MCF 10A (cell line): ENCODE results near the gene PPP5C. TPM values are rescaled to one million over a fixed set of nuclear protein-coding genes. Genes with fewer than 3 reads are reported as not detected.

ENCODE experiments used
- BruUV-seq: library from RNA; stranded (reverse); fragments of 400-500 nt; replicated peaks from 2 replicates; lab custom pipeline; 2021; lab: Mats Ljungman, UMichigan
- CTCF ChIA-PET: fragments of 300-600 bp; sonication (Branson Sonifier 250); formaldehyde crosslinking; extraction: SDS; loops from one replicate; lab custom pipeline; 2021; ENCODE audit warnings: antibody characterized with exemption, inconsistent platforms; lab: Yijun Ruan, JAX
- POLR2A ChIA-PET: fragments of 300-600, 350-650 bp; sonication (Branson Sonifier 250); formaldehyde crosslinking; extraction: SDS; loops from one replicate; lab custom pipeline; 2020; ENCODE audit warnings: antibody characterized with exemption, inconsistent platforms; lab: Yijun Ruan, JAX
- DNase-seq: peaks from one replicate; pipeline ENCODE4 v3.0.0-alpha.2; 2018; ENCODE audit not compliant: unreplicated experiment
- H3K27ac Mint-ChIP-seq: one replicate; pipeline ENCODE4 v1.8.0; 2022; ENCODE audit warnings: mild to moderate bottlenecking, low read depth, mixed read lengths; ENCODE audit not compliant: unreplicated experiment
- H3K27me3 Mint-ChIP-seq: one replicate; pipeline ENCODE4 v1.8.0; 2022; ENCODE audit warnings: mixed read lengths; ENCODE audit not compliant: insufficient read depth, unreplicated experiment
- H3K36me3 Mint-ChIP-seq: one replicate; pipeline ENCODE4 v1.8.0; 2022; ENCODE audit warnings: mild to moderate bottlenecking, moderate library complexity, mixed read lengths; ENCODE audit not compliant: insufficient read depth, unreplicated experiment
- H3K4me1 Mint-ChIP-seq: one replicate; pipeline ENCODE4 v1.8.0; 2022; ENCODE audit warnings: mixed read lengths; ENCODE audit not compliant: insufficient read depth, unreplicated experiment
- H3K4me3 Mint-ChIP-seq: one replicate; pipeline ENCODE4 v1.8.0; 2022; ENCODE audit warnings: mild to moderate bottlenecking, moderate library complexity, mixed read lengths; ENCODE audit not compliant: unreplicated experiment
- H3K9me3 Mint-ChIP-seq: one replicate; pipeline ENCODE4 v1.8.0; 2022; ENCODE audit warnings: mixed read lengths; ENCODE audit not compliant: unreplicated experiment
- intact Hi-C: fragments of 100-400 bp; cut with micrococcal nuclease; formaldehyde crosslinking; loops from 2 replicates; pipeline ENCODE4 v1.14.1; 2022
- total RNA-seq: library from RNA; stranded (reverse); gene quantifications from 2 replicates; pipeline ENCODE4 v1.2.3, GENCODE V29; 2022
- TF ChIP-seq, protein P1 (sequence below): fragments of 200-600 bp; IDR thresholded peaks from one replicate; pipeline ENCODE4 v1.8.0; 2022; ENCODE audit warnings: antibody characterized with exemption, mild to moderate bottlenecking; ENCODE audit not compliant: unreplicated experiment

Gene PPP5C
- total RNA-seq, 1 experiment from 2014 or later = 81.5 TPM

DNA sequence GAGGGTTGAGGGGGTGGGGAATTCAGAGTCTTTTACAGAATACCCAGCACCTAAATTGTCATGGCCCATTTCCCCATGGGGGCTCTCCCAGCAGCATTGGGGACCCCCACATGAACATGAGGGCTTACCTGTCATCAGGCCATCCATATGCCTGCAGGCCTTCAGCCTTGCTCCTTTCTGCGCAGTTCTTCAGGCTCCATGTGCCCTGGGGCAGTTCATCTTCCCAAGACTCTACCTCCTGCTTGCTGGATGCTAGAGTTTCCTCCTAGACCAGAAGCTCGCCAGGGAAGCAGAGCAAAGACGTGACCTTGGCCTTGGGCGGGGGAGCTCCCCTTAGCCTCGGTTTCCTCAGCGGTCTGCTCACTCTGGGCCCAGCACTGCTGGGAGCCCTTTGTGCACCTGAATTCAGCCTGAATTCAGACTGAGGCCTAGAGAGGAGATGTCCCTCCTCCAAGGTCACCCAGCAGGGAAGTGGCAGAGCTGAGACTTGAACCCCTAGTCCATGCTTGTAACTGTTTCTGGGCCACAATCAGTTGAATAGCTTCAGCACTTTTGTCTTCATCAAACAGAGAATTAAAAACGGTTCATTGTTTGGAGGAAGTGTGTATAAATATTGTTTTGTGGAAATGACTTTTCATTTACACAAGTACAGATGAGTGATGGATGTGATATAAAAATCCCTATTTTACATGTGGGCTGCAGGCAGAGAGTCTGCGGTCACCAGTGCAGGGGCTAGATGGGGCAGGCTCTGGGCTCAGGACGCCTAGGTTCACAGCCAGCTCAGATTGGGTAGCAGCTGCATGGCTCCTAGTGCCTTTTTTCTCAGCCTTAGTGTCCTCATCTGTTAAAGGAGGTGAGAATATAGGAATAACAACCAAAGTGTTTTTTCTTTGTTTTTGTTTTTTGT is 9.5 kb downstream of the PPP5C start:
- Mint-ChIP-seq H3K27ac (peak overlapping the region; percentile 23), H3K36me3 (peaks cover 90% of the 10 kb centered on the region), H3K9me3 (no peaks in the 10 kb centered on the region)

DNA sequence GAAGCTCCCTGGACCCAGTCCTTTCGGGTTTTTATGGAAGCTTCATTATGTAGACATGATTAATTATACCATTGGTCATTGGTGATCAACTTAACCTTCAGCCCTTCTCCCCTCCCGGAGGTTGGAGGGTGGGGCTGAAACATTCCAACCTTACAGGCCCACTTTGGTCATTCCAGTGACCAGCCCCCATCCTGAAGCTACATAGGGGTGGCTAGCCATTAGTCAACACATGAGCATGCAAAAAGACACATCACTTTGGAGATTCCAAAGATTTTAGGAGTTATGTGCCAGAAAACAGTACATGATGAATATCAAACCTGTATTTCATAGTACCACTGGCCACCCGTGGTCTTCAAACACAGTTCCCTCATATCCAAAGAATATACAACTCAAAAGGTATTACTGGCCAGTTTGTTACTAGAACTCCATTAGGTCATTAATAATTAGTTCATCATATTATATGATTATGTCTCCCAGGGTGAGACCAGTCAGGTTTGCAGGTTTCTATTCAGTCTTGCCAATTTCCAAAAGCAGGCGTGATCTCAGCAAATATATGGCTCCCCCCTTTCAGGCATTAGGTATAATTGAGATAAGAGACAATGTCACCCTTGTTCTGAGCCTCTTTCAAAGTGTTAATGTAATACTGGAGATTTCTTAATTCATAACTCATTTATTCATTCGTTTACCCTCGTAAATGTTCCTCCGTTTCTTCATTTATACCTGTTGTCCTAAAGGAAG is 11.1 kb downstream of the PPP5C start:
- BruUV-seq = no TSS peak
- Mint-ChIP-seq H3K36me3 (peaks cover 81% of the 10 kb centered on the region), H3K4me1 (peaks cover 7% of the 10 kb centered on the region), H3K27ac (no peak overlapping the region), H3K27me3 (no peaks in the 10 kb centered on the region), H3K4me3 (no peak overlapping the region), H3K9me3 (no peaks in the 10 kb centered on the region)
- POLR2A ChIA-PET = interaction anchor here (0.6 to 2.2 kb wide), 3 partner anchors 10 to 89 kb away, joined by 3 to 6 read pairs (median 4); no protein-coding TSS in a partner anchor
- DNase-seq = no peak
- CTCF ChIA-PET = interaction anchor here (1.0 to 1.2 kb wide), 2 partner anchors 10 to 38 kb away, joined by 3 read pairs; no protein-coding TSS in a partner anchor
- intact Hi-C loops = no loop called here
- TF ChIP-seq, protein P1, sequence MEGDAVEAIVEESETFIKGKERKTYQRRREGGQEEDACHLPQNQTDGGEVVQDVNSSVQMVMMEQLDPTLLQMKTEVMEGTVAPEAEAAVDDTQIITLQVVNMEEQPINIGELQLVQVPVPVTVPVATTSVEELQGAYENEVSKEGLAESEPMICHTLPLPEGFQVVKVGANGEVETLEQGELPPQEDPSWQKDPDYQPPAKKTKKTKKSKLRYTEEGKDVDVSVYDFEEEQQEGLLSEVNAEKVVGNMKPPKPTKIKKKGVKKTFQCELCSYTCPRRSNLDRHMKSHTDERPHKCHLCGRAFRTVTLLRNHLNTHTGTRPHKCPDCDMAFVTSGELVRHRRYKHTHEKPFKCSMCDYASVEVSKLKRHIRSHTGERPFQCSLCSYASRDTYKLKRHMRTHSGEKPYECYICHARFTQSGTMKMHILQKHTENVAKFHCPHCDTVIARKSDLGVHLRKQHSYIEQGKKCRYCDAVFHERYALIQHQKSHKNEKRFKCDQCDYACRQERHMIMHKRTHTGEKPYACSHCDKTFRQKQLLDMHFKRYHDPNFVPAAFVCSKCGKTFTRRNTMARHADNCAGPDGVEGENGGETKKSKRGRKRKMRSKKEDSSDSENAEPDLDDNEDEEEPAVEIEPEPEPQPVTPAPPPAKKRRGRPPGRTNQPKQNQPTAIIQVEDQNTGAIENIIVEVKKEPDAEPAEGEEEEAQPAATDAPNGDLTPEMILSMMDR = no peak

More for the DNA sequence above, 9.5 kb downstream of the PPP5C start:
- ChIA-PET POLR2A (interaction anchor here (0.7 to 2.2 kb wide), 4 partner anchors 8 to 16 kb away, joined by 3 to 6 read pairs (median 4); partner anchors contain the start of gene PPP5C), CTCF (no interaction called here)
- BruUV-seq = no TSS peak
- intact Hi-C loops = no loop called here
- no peak for DNase-seq
- TF ChIP-seq, protein P1 = no peak
- Mint-ChIP-seq H3K4me1 (peaks cover 16% of the 10 kb centered on the region), H3K4me3 (no peak overlapping the region), H3K27me3 (no peaks in the 10 kb centered on the region)

DNA sequence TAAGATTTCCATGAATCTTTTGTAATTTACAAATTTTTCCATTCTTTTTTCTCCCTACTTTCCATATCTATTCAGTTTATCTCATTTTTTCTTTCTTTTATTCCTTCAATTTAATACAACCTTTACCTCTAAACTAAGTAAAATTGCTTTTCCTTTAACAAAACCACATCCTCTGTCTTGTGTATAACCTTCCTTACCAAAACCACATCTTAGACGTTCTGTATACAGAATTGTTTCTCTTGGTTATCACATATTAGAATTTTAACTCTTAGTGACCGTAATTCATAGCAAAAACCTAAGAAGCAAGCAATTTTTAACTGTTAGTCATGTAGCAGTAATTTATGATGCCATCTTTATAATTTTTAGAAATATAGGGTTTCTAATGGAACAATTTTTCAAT is 15.0 kb downstream of the PPP5C start:
- Mint-ChIP-seq H3K4me3 (no peak overlapping the region), H3K36me3 (peaks cover 83% of the 10 kb centered on the region), H3K27me3 (no peaks in the 10 kb centered on the region), H3K27ac (peak overlapping the region; percentile 20), H3K9me3 (no peaks in the 10 kb centered on the region), H3K4me1 (peaks cover 7% of the 10 kb centered on the region)
- TF ChIP-seq, protein P1 = no peak
- CTCF ChIA-PET = interaction anchor here (0.6 kb wide), 2 partner anchors 140 to 341 kb away, joined by 3 to 4 read pairs; no protein-coding TSS in a partner anchor
- no peak for DNase-seq
- POLR2A ChIA-PET = interaction anchor here (0.6 to 1.5 kb wide), 3 partner anchors 10 to 72 kb away, joined by 3 to 4 read pairs (median 3); no protein-coding TSS in a partner anchor
- intact Hi-C loops = no loop called here
- BruUV-seq = no TSS peak
